SW480 (cell line): ENCODE data around the gene SEMA4D.

ENCODE experiments used
- DNase-seq: peaks from one replicate; pipeline ENCODE4 v3.0.0-alpha.2; 2016; ENCODE audit warnings: low spot score

Gene SEMA4D

DNA sequence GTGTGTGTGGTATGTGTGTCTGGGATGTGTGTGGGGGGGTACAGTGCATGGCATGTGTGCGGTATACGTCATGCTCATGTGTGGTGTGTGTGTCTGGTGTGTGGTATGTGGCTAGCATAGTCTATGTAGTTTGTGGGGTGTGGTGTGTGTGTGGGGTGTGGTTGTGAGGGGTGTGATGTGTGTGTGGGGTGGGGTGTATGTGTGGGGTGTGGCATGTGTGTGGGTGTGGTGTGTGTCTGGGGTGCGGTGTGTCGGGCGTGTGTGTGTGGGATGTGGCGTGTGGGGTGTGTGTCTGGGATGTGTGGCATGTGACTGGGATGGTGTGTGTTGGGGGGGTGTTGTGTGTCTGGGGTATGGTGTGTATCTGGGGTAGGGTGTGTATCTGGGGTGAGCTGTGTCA is 127.3 kb downstream of the SEMA4D start:
- DNase-seq, result no peak

DNA sequence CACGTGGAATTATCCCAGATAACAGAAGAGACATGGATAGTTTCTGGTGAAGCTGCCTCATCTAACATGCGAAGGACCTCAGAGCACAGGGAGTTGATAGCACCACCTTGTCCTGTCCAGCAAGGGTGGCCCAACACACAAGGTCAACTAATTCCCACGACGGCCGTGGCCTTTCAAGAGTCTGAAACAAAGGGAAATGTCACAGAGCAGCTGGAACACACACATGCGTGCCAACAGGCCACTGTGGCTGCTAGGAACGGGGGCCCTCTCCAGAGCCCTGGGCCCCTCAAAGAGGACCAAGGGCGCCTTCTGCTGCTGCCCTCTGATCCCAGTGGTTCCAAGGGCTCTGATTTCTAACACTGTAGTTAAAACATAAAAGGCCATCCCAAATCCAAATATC is 128.9 kb downstream of the SEMA4D start:
- no peak for DNase-seq

DNA sequence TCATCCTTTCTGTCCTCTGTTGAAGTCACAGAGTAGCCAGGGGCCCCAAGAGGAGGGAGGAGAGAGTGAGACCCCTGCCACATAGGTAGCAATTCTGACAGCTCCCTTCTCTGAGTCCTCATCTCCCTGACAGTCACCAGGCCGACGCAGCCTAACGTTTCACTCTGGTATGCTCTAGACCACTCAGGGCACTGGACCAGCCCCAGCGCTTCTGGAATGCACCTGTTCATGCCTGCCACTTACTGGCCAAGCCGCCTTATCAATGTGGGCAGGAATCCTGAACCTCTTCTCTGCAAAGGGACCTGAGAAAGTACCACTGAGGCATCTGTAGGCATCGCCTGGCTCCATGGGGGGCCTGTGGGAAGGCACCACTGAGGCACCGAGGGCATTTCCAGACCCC is 129.4 kb downstream of the SEMA4D start:
- no peak for DNase-seq

DNA sequence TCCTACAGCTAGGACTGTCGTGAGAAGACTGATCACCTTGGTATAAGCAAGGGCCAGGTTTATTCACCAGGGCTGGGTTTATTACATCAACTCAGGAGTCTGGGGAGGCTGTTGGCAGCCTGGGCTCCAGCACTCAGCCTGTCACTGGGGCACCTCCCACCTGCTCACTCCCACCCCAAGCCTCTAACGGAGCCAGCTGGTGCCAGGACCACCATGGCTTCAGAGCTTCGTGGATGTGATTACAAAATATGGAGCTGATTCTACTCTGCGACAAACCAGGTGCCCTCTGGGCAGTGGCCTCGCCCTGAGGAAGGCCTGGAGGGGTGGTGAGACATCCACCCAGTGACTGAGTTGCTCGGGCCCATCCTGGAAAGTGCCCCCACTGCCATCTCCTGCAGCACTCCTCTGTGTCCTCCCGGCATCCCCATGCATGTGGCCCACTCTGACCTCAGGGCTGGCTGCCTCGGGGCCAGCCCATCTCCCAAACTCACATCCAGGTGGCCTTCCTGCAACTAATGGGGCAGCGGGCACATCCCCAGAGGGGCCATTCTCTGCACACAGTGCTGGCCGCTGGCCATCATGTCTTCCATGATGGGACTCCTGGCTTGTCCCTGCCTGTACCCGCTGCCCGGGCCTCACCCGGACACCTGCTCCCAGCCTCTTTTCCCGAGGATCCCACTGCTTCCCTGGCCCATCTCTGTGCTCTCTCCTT is 130.0 kb downstream of the SEMA4D start:
- DNase-seq, result no peak

DNA sequence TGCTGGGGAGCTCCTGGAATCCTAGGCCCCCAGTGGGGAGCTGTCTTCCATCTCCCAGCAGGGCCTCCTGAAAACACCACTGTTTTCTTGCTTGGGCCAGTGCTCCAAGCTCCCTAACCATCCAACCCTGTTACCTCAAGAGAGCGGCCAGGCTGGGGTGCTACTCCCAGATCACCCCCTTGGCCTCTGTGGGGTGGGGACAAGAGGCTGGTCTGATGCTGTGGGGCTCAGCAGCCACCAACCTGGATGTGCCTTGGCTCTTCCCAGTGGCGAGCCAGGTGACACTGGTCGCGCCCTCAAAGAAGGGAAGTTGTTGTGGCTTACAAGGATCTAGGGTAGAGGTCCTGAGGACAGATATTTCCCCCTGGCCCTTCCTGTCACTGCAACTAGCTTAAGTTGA is 130.6 kb downstream of the SEMA4D start:
- DNase-seq, result no peak

DNA sequence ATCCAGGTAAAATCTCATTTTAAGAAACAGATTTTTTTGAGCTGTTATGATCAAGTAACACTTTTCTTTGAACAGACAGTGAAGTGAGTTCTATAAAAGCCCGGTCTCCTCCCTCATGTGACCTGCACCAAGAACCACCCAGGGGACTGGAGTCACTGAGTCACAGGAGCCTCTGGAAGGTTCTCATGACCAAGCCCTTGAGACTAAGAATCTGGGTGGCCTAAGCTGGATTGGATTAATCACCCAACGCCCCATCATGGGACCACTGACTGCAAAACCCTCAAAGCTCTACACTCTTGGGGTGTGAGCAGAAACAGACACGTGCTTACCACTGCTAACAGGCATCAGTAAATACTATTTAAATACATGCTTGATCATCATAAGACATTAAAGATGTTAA is 131.2 kb downstream of the SEMA4D start:
- DNase-seq, result no peak

DNA sequence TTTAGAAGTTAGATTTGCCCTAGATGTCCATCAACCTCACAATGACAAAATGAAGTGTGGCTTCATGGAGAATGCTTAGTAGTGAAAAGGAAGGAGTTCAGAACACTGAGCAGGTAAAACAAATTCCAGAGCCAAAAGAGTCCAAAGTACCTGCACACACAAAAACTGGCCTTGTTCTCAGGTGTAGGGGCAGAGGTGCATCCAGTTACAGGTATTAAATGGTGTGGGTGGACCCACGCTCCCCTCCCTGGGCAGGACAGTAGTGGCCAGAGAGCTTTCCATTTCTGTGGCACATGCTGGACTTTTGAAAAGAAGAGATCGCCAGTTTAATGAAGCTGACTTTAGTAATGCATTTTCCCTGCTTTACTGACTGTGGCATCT is 132.4 kb downstream of the SEMA4D start:
- DNase-seq, result no peak

DNA sequence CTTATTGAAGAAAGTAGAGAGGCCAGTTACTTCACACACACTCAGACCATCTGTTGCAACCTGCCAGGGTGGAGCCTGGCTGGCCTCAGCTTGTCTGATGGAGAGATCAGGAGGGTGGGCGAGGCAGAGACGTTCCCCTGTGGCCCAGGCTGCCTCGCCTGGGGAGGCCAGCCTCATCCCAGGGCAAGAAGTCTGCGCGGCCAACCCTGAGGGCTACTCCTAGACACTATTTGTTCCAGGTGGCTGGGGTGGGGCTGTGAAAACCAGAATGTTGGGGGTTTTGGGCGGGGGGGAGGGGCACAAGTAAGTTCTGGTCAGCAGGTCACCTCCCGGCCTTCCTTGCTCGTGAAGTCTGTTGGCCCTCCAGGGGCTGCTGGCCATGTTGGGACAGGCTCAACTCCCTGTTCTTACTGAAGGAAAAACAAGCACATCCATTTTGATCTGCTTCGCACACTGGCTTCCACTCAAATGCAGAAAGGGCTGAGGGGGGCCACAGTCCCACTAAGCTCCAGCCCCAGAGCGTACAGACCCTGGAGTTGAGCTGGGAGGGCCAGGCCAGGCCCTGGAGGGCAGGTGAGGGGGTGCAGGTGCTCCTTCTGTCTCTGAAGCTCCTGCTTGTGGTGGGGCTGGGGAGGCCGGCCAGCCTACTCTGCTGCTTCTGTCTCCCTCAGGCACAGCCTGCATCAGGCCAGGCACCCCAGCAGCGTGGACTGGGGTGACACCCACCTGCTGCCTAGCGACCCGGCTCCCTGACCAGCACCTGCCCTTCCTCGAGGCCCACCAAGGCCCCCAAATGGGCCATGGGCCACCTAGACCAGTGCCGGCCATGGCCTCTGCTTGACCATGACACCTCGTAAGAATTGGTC is 133.0 kb downstream of the SEMA4D start:
- no peak for DNase-seq

DNA sequence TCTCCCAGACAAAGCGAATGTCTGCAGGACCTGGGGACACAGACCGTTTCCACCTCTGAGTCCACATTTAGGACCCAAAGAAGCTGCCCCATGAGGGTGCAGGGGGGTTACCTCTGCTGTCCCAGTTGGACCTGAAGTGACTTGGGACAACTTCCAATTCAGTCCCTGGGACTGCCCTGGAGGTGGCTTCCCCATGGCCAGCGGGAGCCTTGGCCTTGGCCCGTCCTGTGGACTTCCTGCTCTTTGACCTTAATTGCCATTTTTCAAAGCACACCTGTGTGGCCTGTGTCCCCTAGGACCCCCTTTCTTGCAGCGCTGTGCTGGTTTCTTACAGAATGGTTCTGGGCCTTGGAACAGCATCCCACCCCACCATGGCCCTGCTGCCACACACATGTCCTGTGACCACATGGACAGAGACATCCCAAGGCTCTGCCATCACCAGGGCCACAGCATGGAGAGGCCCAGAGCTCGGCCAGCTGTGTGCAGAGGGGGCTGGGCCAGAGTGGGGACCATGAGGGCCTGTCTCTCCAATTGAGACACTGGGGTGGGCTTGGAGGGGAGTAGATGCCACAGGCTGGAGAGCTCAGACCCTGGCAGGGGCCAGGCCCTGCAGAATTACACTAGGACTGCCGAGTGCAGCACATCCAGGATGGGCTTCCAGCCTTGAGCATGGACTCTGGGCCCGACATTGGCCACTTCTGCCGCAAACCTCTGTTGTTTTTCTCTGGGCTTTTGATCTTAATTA is 133.8 kb downstream of the SEMA4D start:
- no peak for DNase-seq

DNA sequence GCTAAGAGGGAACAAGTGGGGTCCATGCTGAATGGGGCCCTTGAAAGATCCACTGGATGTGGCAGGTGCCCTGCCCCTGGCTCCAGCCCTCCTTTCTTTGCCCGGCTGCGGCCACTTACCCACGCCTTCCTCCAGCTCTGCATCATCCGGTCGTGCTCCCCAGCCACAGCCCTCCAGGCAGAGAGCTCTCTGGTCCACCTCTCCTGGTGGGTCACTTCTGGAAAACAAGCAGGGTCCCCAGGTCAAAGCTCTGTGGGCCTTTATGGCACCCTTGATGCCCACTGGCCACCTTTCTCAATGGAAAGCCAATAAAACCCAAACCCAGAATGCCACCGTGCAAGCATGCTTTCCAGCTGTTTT is 134.6 kb downstream of the SEMA4D start:
- DNase-seq, result no peak

DNA sequence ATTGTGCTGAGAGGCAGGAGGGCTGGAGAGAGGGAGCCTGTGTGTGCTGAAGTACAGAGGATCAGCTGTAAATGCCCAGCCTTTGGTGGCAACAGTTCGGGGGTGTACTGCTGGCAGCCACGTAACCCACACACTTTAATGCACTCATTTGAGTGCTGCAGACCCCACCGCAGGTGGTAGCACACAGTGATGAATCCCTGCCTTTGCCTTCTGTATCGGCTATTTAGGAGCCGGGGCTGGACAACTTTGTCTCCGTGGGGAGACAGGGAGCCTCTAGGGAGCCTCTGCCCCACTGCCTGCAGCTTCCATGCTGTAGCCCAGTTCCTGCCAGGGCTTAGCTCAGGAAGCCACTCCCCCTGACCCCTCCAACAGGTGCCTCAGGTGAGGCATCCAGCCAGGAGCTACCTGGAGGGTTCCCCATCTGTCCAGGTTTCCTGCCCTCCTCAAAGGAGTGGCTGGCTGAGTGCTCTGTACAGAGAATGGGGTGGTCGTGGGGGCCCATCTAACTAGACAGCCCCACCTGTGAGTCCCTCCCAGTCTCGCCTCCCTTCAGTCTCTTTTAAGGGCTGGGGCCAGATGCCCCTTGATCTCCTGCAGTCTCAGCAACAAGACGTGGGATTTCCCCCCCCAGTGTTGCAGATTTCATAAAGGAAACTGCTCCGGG is 135.1 kb downstream of the SEMA4D start:
- DNase-seq, result no peak

DNA sequence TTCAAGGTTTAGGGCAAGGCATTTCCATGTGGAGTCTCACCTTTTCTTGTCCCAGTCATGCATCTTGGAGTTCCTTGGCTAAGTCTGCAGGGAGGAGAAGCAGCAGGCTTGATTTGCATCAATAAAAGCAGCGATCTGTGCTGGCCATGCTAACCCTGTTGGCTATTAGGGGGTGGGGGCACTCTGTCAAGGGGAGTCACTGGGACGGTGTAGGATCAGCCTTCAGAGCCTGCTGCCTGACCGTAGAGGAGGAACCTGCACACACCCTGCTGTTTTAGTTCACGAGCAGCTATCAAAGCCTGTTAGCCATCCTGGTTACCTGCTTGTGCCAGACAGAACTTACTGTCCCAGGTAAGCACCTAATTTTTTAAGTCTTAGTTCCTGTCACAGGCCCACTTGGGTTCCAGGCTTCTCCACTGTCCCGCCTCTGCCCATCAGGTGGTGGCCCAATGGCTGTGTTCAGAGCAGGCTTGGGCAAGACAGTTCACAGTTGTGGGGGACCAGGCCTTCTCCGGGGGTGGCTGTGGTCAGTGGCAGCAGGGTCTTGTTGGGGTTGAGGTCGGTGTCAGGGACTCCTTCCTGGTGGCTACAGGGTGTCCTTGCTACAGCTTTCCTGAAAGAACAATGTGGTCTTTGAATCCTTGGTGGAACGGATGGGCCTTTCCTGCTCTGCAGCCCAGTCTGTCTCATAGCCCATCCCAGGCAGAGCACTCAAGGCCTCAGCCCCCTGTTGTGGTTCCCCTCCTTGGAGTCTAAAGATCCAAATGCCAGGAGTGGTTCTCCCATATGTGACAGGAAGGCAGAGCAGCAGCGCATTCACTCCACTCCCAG is 135.9 kb downstream of the SEMA4D start:
- DNase-seq, result no peak

DNA sequence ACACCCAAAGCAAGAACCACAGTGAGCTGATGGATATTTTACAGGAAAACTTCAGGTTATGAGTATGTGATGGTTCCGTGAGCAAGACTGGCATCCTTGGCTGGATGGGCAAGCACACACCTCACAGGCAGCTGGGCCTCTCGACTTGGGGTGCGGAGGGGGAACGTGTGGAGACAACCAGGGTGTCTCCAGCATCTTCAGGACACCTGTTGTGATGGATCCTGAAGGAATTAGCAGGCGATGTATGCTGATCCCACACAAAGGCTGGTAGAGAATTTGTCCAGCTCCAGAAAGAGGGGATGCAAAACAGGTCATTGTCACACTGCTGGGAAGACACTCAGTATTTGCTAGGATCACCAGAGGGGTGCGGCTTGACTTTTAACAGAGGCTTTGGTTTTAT is 136.9 kb downstream of the SEMA4D start:
- DNase-seq, result no peak

DNA sequence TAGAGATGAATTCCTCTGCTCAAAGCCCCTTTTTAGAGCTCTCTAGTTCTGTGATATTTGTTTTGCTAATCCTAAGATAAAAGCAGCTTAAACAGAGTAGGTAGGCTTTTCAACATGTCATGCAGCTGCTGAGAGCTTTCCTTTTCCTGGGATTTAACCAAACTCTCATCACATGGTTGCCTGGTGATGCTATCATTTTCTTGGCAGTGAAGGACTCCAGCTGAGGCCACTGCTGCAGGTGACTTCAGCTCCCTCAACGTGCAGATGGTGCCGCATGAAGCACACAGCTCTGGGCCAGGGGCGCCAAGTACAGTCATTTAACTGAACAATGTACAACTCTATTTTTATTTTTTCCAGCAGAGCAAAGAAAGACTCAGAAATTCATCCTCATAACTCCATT is 137.4 kb downstream of the SEMA4D start:
- DNase-seq, result no peak

DNA sequence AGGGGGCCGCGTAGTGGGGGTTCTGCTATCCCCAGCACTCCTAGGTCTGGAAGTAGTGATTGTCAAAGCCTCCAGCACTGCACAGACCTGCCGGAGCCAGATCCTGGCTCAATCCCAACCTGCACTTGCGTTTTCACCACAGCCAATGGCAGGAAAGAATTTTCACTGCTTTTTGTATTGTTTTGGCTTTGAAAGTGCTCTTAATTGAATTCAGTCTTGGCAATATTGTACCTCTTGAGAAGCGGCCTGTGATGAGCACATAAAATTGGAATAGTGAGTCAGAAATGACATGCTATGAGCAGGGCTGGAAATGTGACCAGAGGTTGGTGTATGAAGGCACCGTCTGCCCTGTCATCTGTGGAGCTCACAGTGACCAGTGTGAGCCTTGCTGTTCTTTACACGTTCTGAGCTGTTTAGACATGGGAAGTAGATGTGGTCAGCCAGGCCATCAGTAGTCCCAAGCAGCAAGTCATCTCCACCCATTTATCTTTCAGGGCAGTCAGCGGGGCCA is 138.1 kb downstream of the SEMA4D start:
- no peak for DNase-seq

DNA sequence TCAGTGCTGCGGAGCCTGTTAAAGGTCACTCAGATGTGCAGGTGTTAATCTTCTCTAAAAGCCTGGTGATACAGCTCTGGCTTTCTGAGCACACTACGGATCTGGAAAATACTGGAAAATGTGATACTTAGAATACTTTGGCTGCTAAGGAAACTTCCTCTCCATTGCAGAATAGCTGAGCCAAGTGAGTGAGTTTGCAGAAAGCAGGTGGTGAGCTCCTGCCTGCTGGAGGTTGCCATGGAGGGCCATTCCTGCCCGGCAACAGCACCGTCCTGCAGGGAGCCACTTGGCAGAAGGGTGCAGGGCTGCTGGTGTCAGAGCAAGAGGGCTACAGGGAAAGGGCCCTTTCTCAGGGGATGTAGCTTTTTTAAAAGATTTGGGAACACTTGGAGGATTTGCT is 138.9 kb downstream of the SEMA4D start:
- DNase-seq, result no peak

DNA sequence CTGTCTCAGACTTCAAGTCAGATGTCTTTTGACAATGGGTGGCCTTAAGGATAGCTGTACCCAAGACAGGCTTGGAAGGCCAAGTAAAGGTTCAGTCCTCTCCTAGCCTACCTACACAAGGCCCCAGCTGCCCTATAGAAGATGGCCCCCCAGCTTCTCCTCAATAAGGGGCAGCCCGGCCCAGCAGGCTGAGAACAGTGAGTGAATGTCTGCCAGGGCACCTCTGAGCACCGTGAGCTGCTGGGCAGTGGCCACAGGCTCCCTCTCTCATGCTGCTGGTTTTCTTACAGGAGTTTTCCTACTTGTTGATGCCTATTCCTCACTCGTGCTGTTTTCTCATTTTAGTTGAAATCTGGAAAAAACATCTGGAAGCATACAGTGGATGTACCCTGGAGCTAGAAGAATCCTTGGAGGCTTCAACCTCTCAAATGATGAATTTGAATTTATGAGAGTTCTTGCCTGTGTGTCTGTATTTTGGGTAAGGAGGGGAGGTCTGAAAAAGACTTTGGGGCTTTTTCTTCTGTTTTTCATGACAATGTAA is 139.5 kb downstream of the SEMA4D start:
- no peak for DNase-seq

DNA sequence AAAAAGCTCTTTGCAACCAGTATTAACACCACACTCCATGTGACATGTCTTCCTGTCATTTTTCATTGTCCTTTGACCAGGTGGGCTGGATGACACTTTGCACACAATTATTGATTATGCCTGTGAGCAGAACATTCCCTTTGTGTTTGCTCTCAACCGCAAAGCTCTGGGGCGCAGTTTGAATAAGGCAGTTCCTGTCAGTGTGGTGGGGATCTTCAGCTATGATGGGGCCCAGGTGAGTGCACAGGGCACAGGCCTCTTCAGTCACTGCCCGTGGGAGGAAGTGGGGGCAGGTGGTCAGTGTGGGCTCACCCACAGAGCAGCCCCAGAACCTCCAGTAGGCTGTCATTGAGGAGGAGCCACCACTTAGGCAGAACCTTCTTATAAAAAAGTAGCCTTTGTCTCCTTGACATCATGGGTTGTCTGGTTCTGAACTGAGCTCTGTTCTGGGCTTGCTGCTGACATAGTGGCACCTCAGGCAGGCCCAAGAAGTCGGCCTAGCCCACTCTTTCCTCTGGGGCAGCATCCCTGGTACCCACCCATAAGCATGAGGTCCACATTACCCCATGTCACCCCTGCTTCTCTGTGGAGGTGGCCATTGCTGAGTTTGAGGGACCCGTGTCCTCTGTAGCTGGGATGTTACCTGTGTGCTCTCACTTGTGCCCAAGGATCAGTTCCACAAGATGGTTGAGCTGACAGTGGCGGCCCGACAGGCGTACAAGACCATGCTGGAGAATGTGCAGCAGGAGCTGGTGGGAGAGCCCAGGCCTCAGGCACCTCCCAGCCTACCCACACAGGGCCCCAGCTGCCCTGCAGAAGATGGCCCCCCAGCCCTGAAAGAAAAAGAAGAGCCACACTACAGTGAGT is 140.3 kb downstream of the SEMA4D start:
- DNase-seq, result no peak

DNA sequence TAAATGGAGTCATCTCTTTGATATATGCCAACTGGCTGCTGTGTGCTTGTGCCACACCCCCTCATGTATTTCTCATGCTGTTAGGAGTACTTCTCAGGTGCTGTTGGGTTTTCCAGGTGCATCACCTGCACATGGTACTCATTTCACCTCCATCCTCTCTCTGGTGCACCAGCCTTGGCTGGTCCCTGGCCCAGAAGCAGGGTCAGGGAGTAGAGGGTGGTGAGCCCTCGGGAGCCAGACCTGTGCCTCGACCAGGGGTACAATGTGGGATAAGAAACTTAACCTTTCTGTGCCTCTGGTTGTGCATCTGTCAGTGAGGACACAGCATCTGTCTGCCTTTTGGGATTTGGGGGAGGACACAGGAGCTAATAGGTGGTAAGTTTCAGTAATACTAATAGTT is 141.1 kb downstream of the SEMA4D start:
- DNase-seq, result no peak

DNA sequence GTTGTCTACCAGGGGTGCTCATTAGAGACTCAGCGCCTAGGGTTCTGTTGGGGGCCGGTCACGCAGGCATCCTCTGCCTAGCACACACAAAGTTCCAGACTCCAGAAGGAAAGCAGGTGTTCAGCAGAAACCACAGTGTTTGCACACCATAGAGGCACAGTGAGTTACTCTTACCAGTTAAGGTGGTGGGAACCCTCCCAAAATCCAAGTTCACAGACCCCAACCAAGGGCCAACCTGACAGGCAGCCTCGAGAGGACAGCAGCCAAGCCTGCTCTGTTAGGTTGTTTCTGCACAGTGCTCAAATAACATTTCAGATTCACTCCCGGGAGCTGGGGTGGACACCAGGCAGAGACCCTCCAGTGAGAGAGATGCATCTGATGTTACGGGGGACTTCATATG is 143.4 kb downstream of the SEMA4D start:
- DNase-seq, result no peak
